ENCODE measurements around the gene SPESP1. TPM values are rescaled to one million over a fixed set of nuclear protein-coding genes. Genes with fewer than 3 reads are reported as not detected.

Gene SPESP1
- total RNA-seq, 1 experiment from 2014 or later = 17.6 TPM

GRCh38 chr15:68982976-68983563, 52.7 kb downstream of the SPESP1 start:
- CTCF ChIA-PET = no interaction called here
- Mint-ChIP-seq H3K4me3 (ENCODE audit: unreplicated experiment) (no peak overlapping the region), H3K9me3 (ENCODE audit: unreplicated experiment) (no peaks in the 10 kb centered on the region), H3K36me3 (ENCODE audit: insufficient read depth, unreplicated experiment) (no peaks in the 10 kb centered on the region), H3K27me3 (ENCODE audit: insufficient read depth, unreplicated experiment) (no peaks in the 10 kb centered on the region), H3K4me1 (ENCODE audit: insufficient read depth, unreplicated experiment) (no peaks in the 10 kb centered on the region), H3K27ac (ENCODE audit: low read depth, unreplicated experiment) (no peak overlapping the region)
- no TSS peak for BruUV-seq (replicated peaks)
- intact Hi-C loops (cut with micrococcal nuclease) = no loop called here
- TF ChIP-seq, protein P1, sequence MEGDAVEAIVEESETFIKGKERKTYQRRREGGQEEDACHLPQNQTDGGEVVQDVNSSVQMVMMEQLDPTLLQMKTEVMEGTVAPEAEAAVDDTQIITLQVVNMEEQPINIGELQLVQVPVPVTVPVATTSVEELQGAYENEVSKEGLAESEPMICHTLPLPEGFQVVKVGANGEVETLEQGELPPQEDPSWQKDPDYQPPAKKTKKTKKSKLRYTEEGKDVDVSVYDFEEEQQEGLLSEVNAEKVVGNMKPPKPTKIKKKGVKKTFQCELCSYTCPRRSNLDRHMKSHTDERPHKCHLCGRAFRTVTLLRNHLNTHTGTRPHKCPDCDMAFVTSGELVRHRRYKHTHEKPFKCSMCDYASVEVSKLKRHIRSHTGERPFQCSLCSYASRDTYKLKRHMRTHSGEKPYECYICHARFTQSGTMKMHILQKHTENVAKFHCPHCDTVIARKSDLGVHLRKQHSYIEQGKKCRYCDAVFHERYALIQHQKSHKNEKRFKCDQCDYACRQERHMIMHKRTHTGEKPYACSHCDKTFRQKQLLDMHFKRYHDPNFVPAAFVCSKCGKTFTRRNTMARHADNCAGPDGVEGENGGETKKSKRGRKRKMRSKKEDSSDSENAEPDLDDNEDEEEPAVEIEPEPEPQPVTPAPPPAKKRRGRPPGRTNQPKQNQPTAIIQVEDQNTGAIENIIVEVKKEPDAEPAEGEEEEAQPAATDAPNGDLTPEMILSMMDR (IDR thresholded peaks at IDR 0.05; ENCODE audit: unreplicated experiment) = no peak
- POLR2A ChIA-PET = no interaction called here
- no peak for DNase-seq (ENCODE audit: unreplicated experiment)

GRCh38 chr15:68983961-68984481, 53.7 kb downstream of the SPESP1 start:
- BruUV-seq (replicated peaks) = no TSS peak
- Mint-ChIP-seq H3K4me1 (ENCODE audit: insufficient read depth, unreplicated experiment) (no peaks in the 10 kb centered on the region), H3K4me3 (ENCODE audit: unreplicated experiment) (no peak overlapping the region), H3K9me3 (ENCODE audit: unreplicated experiment) (no peaks in the 10 kb centered on the region), H3K27ac (ENCODE audit: low read depth, unreplicated experiment) (no peak overlapping the region), H3K27me3 (ENCODE audit: insufficient read depth, unreplicated experiment) (no peaks in the 10 kb centered on the region), H3K36me3 (ENCODE audit: insufficient read depth, unreplicated experiment) (no peaks in the 10 kb centered on the region)
- TF ChIP-seq, protein P1 (IDR thresholded peaks at IDR 0.05; ENCODE audit: unreplicated experiment) = no peak
- CTCF ChIA-PET = interaction anchor here (0.6 to 0.7 kb wide), 2 partner anchors 14 to 481 kb away, joined by 3 read pairs; no protein-coding TSS in a partner anchor
- POLR2A ChIA-PET = no interaction called here
- intact Hi-C loops (cut with micrococcal nuclease) = no loop called here
- no peak for DNase-seq (ENCODE audit: unreplicated experiment)

DNA sequence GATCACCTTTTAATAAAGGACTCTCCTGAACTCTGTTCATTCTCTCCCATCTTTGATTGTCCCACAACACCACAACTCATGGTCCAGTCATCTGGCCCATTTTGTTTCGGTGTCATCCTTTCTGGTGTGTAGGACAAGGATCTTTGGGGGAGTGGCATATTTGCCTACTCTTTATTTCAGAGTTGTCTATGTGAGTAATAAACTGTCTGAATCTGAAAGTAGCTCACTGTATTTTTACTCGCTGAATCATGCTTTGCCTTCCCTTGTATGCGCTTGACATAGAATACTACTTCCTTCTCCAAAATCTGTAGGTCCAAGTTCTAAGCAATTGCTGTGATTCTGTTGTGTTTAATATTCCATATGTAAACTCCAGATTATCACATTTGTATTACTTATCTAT, 54.3 kb downstream of the SPESP1 start:
- ChIA-PET CTCF (interaction anchor here (0.6 to 1.1 kb wide), 3 partner anchors 12 to 481 kb away, joined by 3 read pairs; no protein-coding TSS in a partner anchor), POLR2A (no interaction called here)
- no peaks in the 10 kb centered on the region for H3K27me3 Mint-ChIP-seq (ENCODE audit: insufficient read depth, unreplicated experiment)
- no peak overlapping the region for H3K27ac Mint-ChIP-seq (ENCODE audit: low read depth, unreplicated experiment)
- H3K9me3 Mint-ChIP-seq (ENCODE audit: unreplicated experiment) = no peaks in the 10 kb centered on the region
- no peak for DNase-seq (ENCODE audit: unreplicated experiment)
- H3K4me3 Mint-ChIP-seq (ENCODE audit: unreplicated experiment) = no peak overlapping the region
- intact Hi-C loops (cut with micrococcal nuclease) = no loop called here
- TF ChIP-seq, protein P1 (IDR thresholded peaks at IDR 0.05; ENCODE audit: unreplicated experiment) = no peak
- no peaks in the 10 kb centered on the region for H3K36me3 Mint-ChIP-seq (ENCODE audit: insufficient read depth, unreplicated experiment)
- no peaks in the 10 kb centered on the region for H3K4me1 Mint-ChIP-seq (ENCODE audit: insufficient read depth, unreplicated experiment)
- no TSS peak for BruUV-seq (replicated peaks)

- Mint-ChIP-seq H3K4me1 (ENCODE audit: insufficient read depth, unreplicated experiment) (no peaks in the 10 kb centered on the region), H3K9me3 (ENCODE audit: unreplicated experiment) (no peaks in the 10 kb centered on the region), H3K36me3 (ENCODE audit: insufficient read depth, unreplicated experiment) (no peaks in the 10 kb centered on the region), H3K27me3 (ENCODE audit: insufficient read depth, unreplicated experiment) (no peaks in the 10 kb centered on the region), H3K4me3 (ENCODE audit: unreplicated experiment) (no peak overlapping the region), H3K27ac (ENCODE audit: low read depth, unreplicated experiment) (no peak overlapping the region)
- no TSS peak for BruUV-seq (replicated peaks)
- no peak for DNase-seq (ENCODE audit: unreplicated experiment)
- POLR2A ChIA-PET = no interaction called here
- TF ChIP-seq, protein P1 (IDR thresholded peaks at IDR 0.05; ENCODE audit: unreplicated experiment) = no peak
- CTCF ChIA-PET = interaction anchor here (1.1 kb wide), 1 partner anchor 13 kb away, joined by 3 read pairs; no protein-coding TSS in a partner anchor
- intact Hi-C loops (cut with micrococcal nuclease) = no loop called here
These were observed 55.1 kb downstream of the SPESP1 start for GRCh38 chr15:68985361-68985891.
